Measurements from ENCODE around the gene VPS37D. TPM values are rescaled to one million over a fixed set of nuclear protein-coding genes. Genes with fewer than 3 reads are reported as not detected.
"Not testable (repeated sequence)": the region's sequence is repeated elsewhere in the genome, so short reads cannot be mapped to it uniquely, and the experiment has no call there.

Gene VPS37D
- total RNA-seq, 2 donors from 2014 or later: 1.2 to 2.0 TPM

DNA sequence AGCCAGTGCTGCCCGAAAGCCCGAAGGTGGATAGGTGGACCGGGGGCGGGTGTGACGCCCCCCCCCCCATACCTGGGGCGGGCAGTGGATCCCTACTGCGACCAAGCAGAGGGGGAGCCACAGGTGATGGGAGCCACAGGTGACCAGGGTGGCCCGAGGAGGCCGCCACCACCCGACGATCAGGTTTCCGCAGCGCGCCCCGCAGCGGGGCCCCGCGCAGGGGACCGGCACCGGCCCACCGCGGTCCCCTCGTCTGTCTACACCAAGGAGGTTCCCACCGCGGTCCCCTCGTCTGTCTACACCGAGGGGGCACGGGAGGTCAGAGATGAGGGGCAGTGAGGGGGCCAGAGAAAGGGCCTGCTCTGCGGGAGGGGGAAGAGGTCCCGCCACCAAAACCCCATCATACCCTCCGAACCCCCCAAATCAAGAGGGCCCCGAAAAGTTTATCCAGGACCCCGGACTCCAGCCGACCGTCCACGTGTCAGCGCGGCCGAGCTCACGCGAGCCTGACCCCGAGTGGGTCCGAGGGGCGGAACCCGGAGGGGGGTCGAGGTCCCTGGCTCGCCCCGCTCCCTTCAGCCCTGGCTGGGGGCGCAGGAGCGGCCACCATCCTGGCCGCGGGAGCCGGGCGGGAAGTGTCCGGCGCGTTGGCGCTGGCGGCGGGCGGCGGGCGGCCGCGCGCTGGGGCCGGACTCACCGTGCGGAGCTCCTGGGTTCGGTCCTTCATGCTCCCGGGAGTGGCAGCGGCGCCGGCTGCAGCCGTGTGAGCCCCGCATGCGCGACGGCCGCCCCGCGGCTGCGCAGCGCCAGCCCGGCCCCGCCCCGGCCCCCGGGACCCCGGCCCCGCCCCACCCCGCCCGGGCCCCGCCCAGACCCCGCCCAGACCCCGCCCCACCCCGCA is 51.5 kb downstream of the VPS37D start, which contains the start of gene STX1A:
STX1A (minus strand) TSS at position 765 of the 901 bp plus-strand sequence; CDS start at position 727, 38 bp downstream.
- DNase-seq (ENCODE audit: low spot score): no peak
- intact Hi-C loops (cut with DNase I): no loop called here

DNA sequence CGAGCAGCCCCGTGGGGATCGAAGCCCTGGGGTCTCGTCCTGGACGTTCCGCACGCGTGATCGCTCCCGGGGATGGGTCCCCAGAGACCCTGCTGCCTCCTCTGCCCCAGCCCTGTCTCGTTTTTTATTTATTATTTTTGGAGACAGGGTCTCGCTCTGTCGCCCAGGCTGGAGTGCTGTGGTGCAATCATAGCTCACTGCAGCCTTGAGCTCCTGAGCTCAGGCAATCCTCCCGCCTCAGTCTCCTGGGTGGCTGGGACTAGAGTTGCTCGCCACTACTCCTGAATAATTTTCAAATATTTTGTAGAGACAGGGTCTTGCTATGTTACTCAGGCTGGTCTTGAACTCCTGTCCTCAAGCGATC is 52.2 kb downstream of the VPS37D start:
- DNase-seq (ENCODE audit: low spot score): no peak
- intact Hi-C loops (cut with DNase I): no loop called here

- DNase-seq (ENCODE audit: low spot score); intact Hi-C loops (cut with DNase I): not testable (repeated sequence)
These were observed 52.8 kb downstream of the VPS37D start for GRCh38 chr7:73720443-73720842.

GRCh38 chr7:73721377-73721817 is 53.8 kb downstream of the VPS37D start:
- intact Hi-C loops (cut with DNase I): no loop called here

More at GRCh38 chr7:73721377-73721817, 53.8 kb downstream of the VPS37D start:
- DNase-seq (ENCODE audit: low spot score): no peak

Small RNA genes within 50 kb of the gene (microRNA-seq; reads per million reads assigned to microRNA genes)
- 0 reads per million in 2 donors for gene MIR4284 (ENCODE audit: borderline microRNAs expressed in 2 of 2)

Other genes starting within 250 kb of the VPS37D start
- under 1 TPM; 0.19 to 0.38 TPM for gene FZD9, start 234.1 kb upstream of the VPS37D start, total RNA-seq
- 10 to 100 TPM; 43.5 to 50.6 TPM for gene BAZ1B, start 145.5 kb upstream of the VPS37D start, total RNA-seq
- gene BCL7B, start 110.1 kb upstream of the VPS37D start, total RNA-seq: 10 to 100 TPM; 59.0 to 79.2 TPM
- 10 to 100 TPM; 21.7 to 24.4 TPM for gene TBL2, start 89.3 kb upstream of the VPS37D start, total RNA-seq
- gene MLXIPL, start 43.3 kb upstream of the VPS37D start, total RNA-seq: 10 to 100 TPM in 1 of 2 donors, 1 to 10 TPM in 1; 3.3 to 14.0 TPM
- 1 to 10 TPM; 6.2 to 7.7 TPM for gene DNAJC30, start 15.6 kb downstream of the VPS37D start, total RNA-seq
- 10 to 100 TPM; 44.6 to 46.6 TPM for gene BUD23, start 15.8 kb downstream of the VPS37D start, total RNA-seq
- 1 to 10 TPM; 3.4 to 4.0 TPM for gene STX1A, start 51.8 kb downstream of the VPS37D start, total RNA-seq
- gene ABHD11, start 71.0 kb downstream of the VPS37D start, total RNA-seq: 1 to 10 TPM; 7.0 to 7.1 TPM
- not detected for gene CLDN3, start 102.4 kb downstream of the VPS37D start, total RNA-seq
- under 1 TPM; 0.38 to 0.97 TPM for gene CLDN4, start 163.2 kb downstream of the VPS37D start, total RNA-seq
- 1 to 10 TPM in 1 of 2 donors, under 1 TPM in 1; 0.90 to 5.1 TPM for gene METTL27, start 174.7 kb downstream of the VPS37D start, total RNA-seq
- gene TMEM270, start 193.3 kb downstream of the VPS37D start, total RNA-seq: not detected